BE2C (cell line): Measurements from ENCODE around the gene KCNE1.

Experiments used
- DNase-seq: peaks from one replicate; pipeline ENCODE4 v3.0.0-alpha.2; 2020
- H3K27me3 ChIP-seq: fragments of 250-450 bp; sonication (Bioruptor Pico); 2 replicates; pipeline ENCODE4 v1.5.1; 2020; ENCODE audit warnings: mild to moderate bottlenecking
- H3K36me3 ChIP-seq: fragments of 250-450 bp; sonication (Bioruptor Pico); 2 replicates; pipeline ENCODE4 v1.5.1; 2020; ENCODE audit warnings: mild to moderate bottlenecking
- H3K4me1 ChIP-seq: fragments of 250-450 bp; sonication (Bioruptor Pico); 2 replicates; pipeline ENCODE4 v1.5.1; 2020
- H3K4me3 ChIP-seq: 2 replicates; pipeline ENCODE4 v1.5.1; 2011; ENCODE audit warnings: low read depth, low read length
- H3K9me3 ChIP-seq: fragments of 250-450 bp; sonication (Bioruptor Pico); 2 replicates; pipeline ENCODE4 v1.5.1; 2020
- TF ChIP-seq, protein P1 (sequence below): IDR thresholded peaks from 2 replicates; pipeline ENCODE4 v1.5.1; 2012; ENCODE audit warnings: mild to moderate bottlenecking, low read depth, low read length

KCNE1 gene

DNA sequence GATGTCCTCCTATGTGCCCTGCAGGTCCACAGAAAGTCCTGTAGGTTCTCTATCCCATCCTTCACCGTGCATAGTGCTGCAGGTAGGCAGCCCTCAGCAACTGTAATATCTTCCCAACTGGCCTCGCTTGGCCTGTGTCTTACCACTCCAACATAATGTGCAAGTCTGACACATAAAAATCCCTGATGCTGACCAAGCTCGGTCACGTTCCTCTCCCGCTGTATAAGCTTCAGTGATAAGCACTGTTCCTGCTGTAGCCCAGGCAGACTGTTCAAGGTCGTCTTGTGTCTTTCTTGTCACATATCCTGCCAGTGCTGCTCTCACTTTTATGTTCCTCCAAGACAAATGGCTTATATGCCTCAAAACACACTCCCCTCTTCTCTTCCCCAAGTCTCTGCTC lies 19.4 kb upstream of the KCNE1 start:
- no peak for DNase-seq
- no peaks in the 10 kb centered on the region for H3K36me3 ChIP-seq
- no peaks in the 10 kb centered on the region for H3K4me1 ChIP-seq
- H3K4me3 ChIP-seq, result no peak overlapping the region
- H3K9me3 ChIP-seq, result no peaks in the 10 kb centered on the region
- TF ChIP-seq, protein P1, sequence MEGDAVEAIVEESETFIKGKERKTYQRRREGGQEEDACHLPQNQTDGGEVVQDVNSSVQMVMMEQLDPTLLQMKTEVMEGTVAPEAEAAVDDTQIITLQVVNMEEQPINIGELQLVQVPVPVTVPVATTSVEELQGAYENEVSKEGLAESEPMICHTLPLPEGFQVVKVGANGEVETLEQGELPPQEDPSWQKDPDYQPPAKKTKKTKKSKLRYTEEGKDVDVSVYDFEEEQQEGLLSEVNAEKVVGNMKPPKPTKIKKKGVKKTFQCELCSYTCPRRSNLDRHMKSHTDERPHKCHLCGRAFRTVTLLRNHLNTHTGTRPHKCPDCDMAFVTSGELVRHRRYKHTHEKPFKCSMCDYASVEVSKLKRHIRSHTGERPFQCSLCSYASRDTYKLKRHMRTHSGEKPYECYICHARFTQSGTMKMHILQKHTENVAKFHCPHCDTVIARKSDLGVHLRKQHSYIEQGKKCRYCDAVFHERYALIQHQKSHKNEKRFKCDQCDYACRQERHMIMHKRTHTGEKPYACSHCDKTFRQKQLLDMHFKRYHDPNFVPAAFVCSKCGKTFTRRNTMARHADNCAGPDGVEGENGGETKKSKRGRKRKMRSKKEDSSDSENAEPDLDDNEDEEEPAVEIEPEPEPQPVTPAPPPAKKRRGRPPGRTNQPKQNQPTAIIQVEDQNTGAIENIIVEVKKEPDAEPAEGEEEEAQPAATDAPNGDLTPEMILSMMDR, result no peak
- no peaks in the 10 kb centered on the region for H3K27me3 ChIP-seq

DNA sequence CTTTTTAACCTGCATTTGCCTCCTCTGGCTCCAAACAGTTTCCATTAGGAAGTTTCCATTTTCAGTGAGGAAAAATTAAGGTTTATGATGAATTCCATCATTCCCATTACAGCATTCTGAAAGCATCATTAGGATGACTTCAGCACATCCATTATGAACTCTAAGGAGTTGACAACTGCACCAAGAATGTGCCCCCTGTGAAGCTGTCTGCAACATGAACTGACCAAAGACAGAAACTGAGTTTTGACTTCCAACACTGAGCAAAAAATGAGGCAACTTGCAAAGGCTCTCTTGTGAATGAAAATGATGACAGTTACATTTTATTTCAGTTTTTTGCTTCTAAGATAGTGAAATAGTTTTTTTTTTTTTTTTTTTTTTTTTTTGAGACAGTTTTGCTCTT lies 18.3 kb upstream of the KCNE1 start:
- no peaks in the 10 kb centered on the region for H3K36me3 ChIP-seq
- no peak overlapping the region for H3K4me3 ChIP-seq
- no peaks in the 10 kb centered on the region for H3K9me3 ChIP-seq
- TF ChIP-seq, protein P1, result no peak
- DNase-seq, result no peak
- no peaks in the 10 kb centered on the region for H3K4me1 ChIP-seq
- no peaks in the 10 kb centered on the region for H3K27me3 ChIP-seq

DNA sequence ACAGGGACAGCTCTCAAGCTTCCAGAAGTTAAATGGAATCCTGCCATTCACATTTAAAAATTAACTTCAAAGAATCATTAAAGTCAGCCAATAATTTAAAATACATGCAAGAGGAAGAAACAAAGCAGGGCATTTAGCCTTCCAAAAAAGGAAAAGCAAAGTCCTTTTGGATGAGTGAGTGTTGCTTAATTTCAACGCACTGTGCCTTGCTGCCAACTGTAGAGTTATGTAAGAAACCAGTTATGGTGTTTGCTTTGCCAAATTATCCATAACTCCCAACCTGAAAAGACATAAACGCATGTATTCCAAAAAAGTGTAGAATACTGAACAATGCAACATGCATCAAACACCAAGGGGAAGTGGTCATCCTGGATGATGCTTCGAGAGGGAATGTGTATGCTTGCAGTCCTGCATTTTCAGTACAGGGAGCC lies 16.1 kb upstream of the KCNE1 start:
- no peaks in the 10 kb centered on the region for H3K9me3 ChIP-seq
- DNase-seq, result no peak
- no peaks in the 10 kb centered on the region for H3K36me3 ChIP-seq
- H3K4me3 ChIP-seq, result no peak overlapping the region
- TF ChIP-seq, protein P1, result no peak
- H3K4me1 ChIP-seq, result no peaks in the 10 kb centered on the region
- H3K27me3 ChIP-seq, result no peaks in the 10 kb centered on the region

DNA sequence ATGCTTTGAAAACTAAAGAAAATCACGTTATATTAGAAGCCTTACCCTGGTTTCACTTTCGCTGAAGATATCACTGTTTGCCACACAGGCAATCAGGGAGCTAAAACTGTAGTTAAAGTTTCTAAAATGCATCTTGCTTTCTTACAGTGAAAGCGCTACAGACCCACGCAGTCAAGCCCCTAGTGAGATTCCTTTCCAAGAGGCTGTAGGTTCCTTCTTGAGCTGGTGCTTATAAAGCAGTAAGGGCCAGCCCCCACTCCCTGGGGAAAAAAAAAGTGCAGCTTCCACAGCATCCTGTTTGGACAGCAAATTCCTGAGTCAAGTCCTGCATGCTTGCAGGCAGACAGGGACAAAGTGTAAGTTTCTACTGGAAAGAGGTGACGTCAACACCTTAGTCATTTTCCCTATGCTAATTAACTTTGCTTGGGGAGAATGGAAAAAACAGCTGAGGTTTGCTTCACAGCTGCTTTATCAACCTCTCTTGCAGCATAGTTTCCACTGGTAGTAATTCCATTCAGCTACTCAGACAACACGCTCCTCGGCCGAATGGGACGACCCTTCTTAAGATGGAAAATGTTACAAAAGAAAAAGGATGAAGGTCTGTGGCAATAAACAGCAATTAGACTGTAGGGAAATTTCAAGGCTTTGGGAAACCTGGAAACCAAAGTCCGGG lies 14.7 kb upstream of the KCNE1 start:
- no peaks in the 10 kb centered on the region for H3K9me3 ChIP-seq
- H3K36me3 ChIP-seq, result no peaks in the 10 kb centered on the region
- no peaks in the 10 kb centered on the region for H3K4me1 ChIP-seq
- TF ChIP-seq, protein P1, result no peak
- no peaks in the 10 kb centered on the region for H3K27me3 ChIP-seq
- H3K4me3 ChIP-seq, result no peak overlapping the region
- DNase-seq, result no peak

DNA sequence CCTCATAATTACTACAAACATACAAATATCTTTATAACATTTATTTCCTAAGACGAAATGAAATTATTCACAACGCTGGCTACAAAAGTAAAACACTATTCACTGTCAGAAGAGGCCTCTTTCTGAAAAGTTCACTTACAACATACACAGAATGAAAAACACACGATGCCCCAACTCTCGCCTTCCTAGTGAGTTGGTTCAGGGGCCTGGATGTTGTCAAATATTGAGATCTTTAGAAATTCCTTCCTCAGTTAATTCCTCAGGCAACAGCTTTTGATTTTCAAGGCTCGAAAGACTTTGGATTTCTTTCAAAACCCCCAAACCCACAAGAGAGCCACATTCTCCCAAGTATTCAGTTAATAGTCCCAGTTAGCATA lies 14.2 kb upstream of the KCNE1 start:
- Histone ChIP-seq H3K4me3 (no peak overlapping the region), H3K9me3 (no peaks in the 10 kb centered on the region), H3K36me3 (no peaks in the 10 kb centered on the region), H3K4me1 (no peaks in the 10 kb centered on the region), H3K27me3 (no peaks in the 10 kb centered on the region)
- TF ChIP-seq, protein P1, result no peak
- no peak for DNase-seq

DNA sequence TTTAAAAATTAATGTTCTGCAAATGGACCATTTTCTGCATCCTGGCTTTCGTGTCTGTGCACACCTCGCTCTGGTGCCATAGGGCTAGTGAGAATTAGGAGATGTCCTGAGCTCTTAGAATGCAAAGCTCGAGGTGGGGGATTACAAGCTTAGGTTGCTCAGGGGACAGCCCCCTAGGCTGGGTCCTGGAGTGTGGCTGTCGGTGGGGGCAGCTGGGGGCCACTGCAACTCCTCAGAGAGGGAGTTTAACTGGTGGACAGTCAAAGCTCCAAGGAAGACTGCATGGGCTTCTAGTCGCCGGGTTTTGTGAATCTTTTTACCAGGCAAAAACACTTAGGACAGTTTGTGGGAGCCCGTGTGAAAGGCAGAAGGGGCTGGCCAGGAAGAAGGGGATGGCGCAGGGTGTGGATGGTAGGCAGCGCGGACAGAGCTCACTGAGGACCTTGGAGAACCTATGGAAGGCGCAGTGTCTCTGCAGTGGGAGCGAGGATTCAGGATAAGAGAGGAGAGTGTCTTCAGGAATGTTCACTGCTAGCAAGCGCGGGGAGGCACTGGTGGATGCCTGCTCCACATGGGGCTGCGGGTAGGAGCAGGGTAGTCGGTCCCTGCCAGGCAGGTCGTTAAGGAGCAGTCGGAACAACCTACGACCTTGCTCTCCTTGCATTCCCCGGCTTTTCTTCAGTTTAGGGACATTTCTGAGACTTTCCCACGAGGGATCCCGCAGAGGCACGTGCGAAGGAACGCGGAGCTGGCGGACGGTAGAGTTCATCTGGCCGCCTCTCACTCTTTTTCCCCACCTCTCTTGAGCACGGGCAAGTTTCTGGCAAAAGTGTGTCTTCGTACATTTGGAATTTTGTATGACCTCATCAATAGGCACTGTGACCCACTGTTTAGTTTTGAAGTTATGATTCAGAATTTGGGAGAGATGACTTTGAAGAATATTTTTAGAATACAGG lies 12.9 kb upstream of the KCNE1 start:
- no peaks in the 10 kb centered on the region for H3K27me3 ChIP-seq
- DNase-seq, result no peak
- no peak overlapping the region for H3K4me3 ChIP-seq
- no peaks in the 10 kb centered on the region for H3K4me1 ChIP-seq
- TF ChIP-seq, protein P1, result no peak
- no peaks in the 10 kb centered on the region; the same call in 1 of the 2 replicates for H3K36me3 ChIP-seq
- no peaks in the 10 kb centered on the region for H3K9me3 ChIP-seq
